ENCODE results near the gene RTEL1.

Gene RTEL1

GRCh38 chr20:63688228-63689045 is 30.3 kb downstream of the RTEL1 start:
- DNase-seq (ENCODE audit: low read depth), result no peak
- no peak for TF ChIP-seq CTCF (conservative IDR thresholded peaks at IDR 0.05; ENCODE audit: low read depth, low read length)
- no peak overlapping the region for H3K4me3 ChIP-seq (ENCODE audit: low read depth, low read length)

GRCh38 chr20:63689046-63690002 is 31.2 kb downstream of the RTEL1 start:
- no peak for TF ChIP-seq CTCF (conservative IDR thresholded peaks at IDR 0.05; ENCODE audit: low read depth, low read length)
- no peak for DNase-seq (ENCODE audit: low read depth)
- no peak overlapping the region for H3K4me3 ChIP-seq (ENCODE audit: low read depth, low read length)

GRCh38 chr20:63690003-63690897 is 32.1 kb downstream of the RTEL1 start:
- TF ChIP-seq CTCF (conservative IDR thresholded peaks at IDR 0.05; ENCODE audit: low read depth, low read length), result no peak
- H3K4me3 ChIP-seq (ENCODE audit: low read depth, low read length), result no peak overlapping the region
- no peak for DNase-seq (ENCODE audit: low read depth)

- no peak overlapping the region for H3K4me3 ChIP-seq (ENCODE audit: low read depth, low read length)
- TF ChIP-seq CTCF (conservative IDR thresholded peaks at IDR 0.05; ENCODE audit: low read depth, low read length), result no peak
- no peak for DNase-seq (ENCODE audit: low read depth)
Measured at GRCh38 chr20:63690898-63691710, 33.0 kb downstream of the RTEL1 start.

GRCh38 chr20:63691711-63692435 is 33.8 kb downstream of the RTEL1 start:
- DNase-seq (ENCODE audit: low read depth), result no peak
- no peak overlapping the region for H3K4me3 ChIP-seq (ENCODE audit: low read depth, low read length)
- TF ChIP-seq CTCF (conservative IDR thresholded peaks at IDR 0.05; ENCODE audit: low read depth, low read length), result no peak

Data from choroid plexus epithelial cell (primary cell).